ENCODE data around the gene TBPL1. TPM values are rescaled to one million over a fixed set of nuclear protein-coding genes. Genes with fewer than 3 reads are reported as not detected.
A peak's percentile ranks its signal among the peaks of the same experiment; 100 is the strongest.

TBPL1 gene
- polyA plus RNA-seq, 2 of the 4 experiments (the other 2 are of a cell fraction) = 22.4 to 41.1 TPM

DNA sequence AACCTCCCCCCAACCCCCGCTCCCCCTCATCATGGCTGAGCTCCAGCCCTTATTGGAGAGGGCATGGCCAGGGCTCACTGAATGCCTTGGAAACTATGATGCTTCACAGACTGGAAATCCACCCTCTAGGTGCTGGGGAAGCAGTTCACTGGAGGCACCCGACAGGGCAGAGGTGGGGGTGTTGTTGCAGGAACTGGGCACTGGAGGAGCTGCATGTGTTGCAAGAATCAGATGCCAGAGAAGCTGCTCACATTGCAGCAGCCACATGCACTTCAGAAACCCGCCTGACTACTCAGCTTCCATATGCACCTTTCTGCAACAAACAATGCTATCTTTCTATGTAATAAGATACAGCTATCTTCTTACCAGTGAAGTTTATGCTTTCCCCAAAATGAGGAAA lies 7.9 kb upstream of the TBPL1 start:
- WGBS (ENCODE audit: missing lambda C conversion rate) = 66% methylated on average over 3 of the region's 3 CpGs
- FAIRE-seq = no peak
- POLR2A ChIA-PET = no interaction called here
- Histone ChIP-seq H3K4me1 (no peaks in the 10 kb centered on the region), H3K4me3 (no peak overlapping the region), H3K9me3 (no peaks in the 10 kb centered on the region), H3K4me2 (no peak overlapping the region), H3K27ac (no peak overlapping the region)
- DNase-seq (ENCODE audit: low read depth in 1 of 2, low spot score in 1 of 2) = peak in 1 of 2 experiments; percentile 3
- TF ChIP-seq, protein P1, sequence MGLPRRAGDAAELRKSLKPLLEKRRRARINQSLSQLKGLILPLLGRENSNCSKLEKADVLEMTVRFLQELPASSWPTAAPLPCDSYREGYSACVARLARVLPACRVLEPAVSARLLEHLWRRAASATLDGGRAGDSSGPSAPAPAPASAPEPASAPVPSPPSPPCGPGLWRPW (IDR thresholded peaks at IDR 0.05) = no peak
- TF ChIP-seq BHLHE40 (IDR thresholded peaks at IDR 0.05; ENCODE audit: low read depth, low read length) = no peak
- TF ChIP-seq GATA3 (IDR thresholded peaks at IDR 0.05; ENCODE audit: borderline replicate concordance) = no peak
- TF ChIP-seq ESRRA (IDR thresholded peaks at IDR 0.05; ENCODE audit: borderline replicate concordance, low read length) = no peak
- no peak for TF ChIP-seq CHD2 (IDR thresholded peaks at IDR 0.05; ENCODE audit: low read length, partially characterized antibody)
- TF ChIP-seq, protein P2, sequence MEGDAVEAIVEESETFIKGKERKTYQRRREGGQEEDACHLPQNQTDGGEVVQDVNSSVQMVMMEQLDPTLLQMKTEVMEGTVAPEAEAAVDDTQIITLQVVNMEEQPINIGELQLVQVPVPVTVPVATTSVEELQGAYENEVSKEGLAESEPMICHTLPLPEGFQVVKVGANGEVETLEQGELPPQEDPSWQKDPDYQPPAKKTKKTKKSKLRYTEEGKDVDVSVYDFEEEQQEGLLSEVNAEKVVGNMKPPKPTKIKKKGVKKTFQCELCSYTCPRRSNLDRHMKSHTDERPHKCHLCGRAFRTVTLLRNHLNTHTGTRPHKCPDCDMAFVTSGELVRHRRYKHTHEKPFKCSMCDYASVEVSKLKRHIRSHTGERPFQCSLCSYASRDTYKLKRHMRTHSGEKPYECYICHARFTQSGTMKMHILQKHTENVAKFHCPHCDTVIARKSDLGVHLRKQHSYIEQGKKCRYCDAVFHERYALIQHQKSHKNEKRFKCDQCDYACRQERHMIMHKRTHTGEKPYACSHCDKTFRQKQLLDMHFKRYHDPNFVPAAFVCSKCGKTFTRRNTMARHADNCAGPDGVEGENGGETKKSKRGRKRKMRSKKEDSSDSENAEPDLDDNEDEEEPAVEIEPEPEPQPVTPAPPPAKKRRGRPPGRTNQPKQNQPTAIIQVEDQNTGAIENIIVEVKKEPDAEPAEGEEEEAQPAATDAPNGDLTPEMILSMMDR (IDR thresholded peaks at IDR 0.05) = no peak
- no peak for TF ChIP-seq CBX8 (IDR thresholded peaks at IDR 0.05)
- no peak for TF ChIP-seq NPAS2 (CRISPR knock-in tag; IDR thresholded peaks at IDR 0.05; ENCODE audit: borderline replicate concordance)
- TF ChIP-seq, protein P3, sequence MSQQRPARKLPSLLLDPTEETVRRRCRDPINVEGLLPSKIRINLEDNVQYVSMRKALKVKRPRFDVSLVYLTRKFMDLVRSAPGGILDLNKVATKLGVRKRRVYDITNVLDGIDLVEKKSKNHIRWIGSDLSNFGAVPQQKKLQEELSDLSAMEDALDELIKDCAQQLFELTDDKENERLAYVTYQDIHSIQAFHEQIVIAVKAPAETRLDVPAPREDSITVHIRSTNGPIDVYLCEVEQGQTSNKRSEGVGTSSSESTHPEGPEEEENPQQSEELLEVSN (IDR thresholded peaks at IDR 0.05; ENCODE audit: borderline replicate concordance, low read depth) = no peak
- TF ChIP-seq HOXB5 (CRISPR knock-in tag; IDR thresholded peaks at IDR 0.05) = no peak
- no peak for TF ChIP-seq POLR2A (IDR thresholded peaks at IDR 0.05; ENCODE audit: low read length)
- TF ChIP-seq CBX2 (IDR thresholded peaks at IDR 0.05; ENCODE audit: borderline replicate concordance, low read depth) = no peak
- no peak for TF ChIP-seq RNF2 (IDR thresholded peaks at IDR 0.05; ENCODE audit: borderline replicate concordance, low read depth)
- no peak for TF ChIP-seq EHF (CRISPR knock-in tag; IDR thresholded peaks at IDR 0.05)
- TF ChIP-seq HOXB13 (CRISPR knock-in tag; IDR thresholded peaks at IDR 0.05; ENCODE audit: low read depth) = no peak
- CTCF ChIA-PET = interaction anchor here (0.5 to 3.0 kb wide), 5 partner anchors 21 to 152 kb away, joined by 4 to 13 read pairs (median 5); no protein-coding TSS in a partner anchor
- ATAC-seq = peak; percentile 54 to 57; a peak in 3 of 6 replicates

DNA sequence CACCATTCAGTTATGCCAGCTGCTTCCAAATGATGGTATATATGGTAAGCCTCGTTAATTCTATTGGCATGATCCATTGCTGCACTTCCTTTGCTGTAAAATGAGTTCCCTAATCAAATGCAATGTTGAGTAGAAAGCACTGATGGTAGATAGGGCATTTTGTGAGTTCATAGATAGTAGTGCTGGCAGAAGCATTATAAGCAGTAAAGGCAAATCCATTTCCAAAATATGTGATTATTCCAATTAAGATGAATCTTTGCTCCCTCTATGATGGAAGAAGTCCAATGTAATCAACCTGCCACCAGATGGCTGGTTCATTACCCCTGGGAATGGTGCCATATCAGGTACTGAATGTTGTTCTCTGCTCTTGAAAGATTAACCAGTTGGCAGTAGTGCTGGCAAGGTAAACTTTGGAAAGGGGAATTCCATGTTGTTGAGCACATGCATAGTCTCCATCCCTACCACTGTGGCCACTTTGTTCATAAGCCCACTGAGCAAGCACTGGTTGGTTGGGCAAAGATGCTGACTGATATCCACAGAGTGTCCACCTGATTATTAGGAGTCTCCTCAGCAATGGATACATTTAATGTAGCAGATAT lies 5.6 kb upstream of the TBPL1 start:
- TF ChIP-seq, protein P2 (IDR thresholded peaks at IDR 0.05) = no peak
- no peak for TF ChIP-seq FOSB (CRISPR knock-in tag; IDR thresholded peaks at IDR 0.05)
- no peak for TF ChIP-seq TFCP2L1 (CRISPR knock-in tag; IDR thresholded peaks at IDR 0.05)
- TF ChIP-seq CHD4 (IDR thresholded peaks at IDR 0.05; ENCODE audit: borderline replicate concordance) = no peak
- TF ChIP-seq HOXA7 (CRISPR knock-in tag; IDR thresholded peaks at IDR 0.05) = no peak
- TF ChIP-seq, protein P4, sequence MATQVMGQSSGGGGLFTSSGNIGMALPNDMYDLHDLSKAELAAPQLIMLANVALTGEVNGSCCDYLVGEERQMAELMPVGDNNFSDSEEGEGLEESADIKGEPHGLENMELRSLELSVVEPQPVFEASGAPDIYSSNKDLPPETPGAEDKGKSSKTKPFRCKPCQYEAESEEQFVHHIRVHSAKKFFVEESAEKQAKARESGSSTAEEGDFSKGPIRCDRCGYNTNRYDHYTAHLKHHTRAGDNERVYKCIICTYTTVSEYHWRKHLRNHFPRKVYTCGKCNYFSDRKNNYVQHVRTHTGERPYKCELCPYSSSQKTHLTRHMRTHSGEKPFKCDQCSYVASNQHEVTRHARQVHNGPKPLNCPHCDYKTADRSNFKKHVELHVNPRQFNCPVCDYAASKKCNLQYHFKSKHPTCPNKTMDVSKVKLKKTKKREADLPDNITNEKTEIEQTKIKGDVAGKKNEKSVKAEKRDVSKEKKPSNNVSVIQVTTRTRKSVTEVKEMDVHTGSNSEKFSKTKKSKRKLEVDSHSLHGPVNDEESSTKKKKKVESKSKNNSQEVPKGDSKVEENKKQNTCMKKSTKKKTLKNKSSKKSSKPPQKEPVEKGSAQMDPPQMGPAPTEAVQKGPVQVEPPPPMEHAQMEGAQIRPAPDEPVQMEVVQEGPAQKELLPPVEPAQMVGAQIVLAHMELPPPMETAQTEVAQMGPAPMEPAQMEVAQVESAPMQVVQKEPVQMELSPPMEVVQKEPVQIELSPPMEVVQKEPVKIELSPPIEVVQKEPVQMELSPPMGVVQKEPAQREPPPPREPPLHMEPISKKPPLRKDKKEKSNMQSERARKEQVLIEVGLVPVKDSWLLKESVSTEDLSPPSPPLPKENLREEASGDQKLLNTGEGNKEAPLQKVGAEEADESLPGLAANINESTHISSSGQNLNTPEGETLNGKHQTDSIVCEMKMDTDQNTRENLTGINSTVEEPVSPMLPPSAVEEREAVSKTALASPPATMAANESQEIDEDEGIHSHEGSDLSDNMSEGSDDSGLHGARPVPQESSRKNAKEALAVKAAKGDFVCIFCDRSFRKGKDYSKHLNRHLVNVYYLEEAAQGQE (IDR thresholded peaks at IDR 0.05) = no peak
- TF ChIP-seq, protein P5, sequence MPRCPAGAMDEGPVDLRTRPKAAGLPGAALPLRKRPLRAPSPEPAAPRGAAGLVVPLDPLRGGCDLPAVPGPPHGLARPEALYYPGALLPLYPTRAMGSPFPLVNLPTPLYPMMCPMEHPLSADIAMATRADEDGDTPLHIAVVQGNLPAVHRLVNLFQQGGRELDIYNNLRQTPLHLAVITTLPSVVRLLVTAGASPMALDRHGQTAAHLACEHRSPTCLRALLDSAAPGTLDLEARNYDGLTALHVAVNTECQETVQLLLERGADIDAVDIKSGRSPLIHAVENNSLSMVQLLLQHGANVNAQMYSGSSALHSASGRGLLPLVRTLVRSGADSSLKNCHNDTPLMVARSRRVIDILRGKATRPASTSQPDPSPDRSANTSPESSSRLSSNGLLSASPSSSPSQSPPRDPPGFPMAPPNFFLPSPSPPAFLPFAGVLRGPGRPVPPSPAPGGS (IDR thresholded peaks at IDR 0.05) = no peak
- no peak for TF ChIP-seq KDM1A (IDR thresholded peaks at IDR 0.05; ENCODE audit: low read depth)
- TF ChIP-seq BHLHE40 (IDR thresholded peaks at IDR 0.05; ENCODE audit: low read depth, low read length) = no peak
- TF ChIP-seq CEBPB (IDR thresholded peaks at IDR 0.05) = no peak
- no peak for TF ChIP-seq RAD21 (conservative IDR thresholded peaks at IDR 0.05 in 1 of 2, IDR thresholded peaks at IDR 0.05 in 1 of 2)
- TF ChIP-seq, protein P6, sequence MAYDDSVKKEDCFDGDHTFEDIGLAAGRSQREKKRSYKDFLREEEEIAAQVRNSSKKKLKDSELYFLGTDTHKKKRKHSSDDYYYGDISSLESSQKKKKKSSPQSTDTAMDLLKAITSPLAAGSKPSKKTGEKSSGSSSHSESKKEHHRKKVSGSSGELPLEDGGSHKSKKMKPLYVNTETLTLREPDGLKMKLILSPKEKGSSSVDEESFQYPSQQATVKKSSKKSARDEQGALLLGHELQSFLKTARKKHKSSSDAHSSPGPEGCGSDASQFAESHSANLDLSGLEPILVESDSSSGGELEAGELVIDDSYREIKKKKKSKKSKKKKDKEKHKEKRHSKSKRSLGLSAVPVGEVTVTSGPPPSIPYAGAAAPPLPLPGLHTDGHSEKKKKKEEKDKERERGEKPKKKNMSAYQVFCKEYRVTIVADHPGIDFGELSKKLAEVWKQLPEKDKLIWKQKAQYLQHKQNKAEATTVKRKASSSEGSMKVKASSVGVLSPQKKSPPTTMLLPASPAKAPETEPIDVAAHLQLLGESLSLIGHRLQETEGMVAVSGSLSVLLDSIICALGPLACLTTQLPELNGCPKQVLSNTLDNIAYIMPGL (CRISPR knock-in tag; IDR thresholded peaks at IDR 0.05; ENCODE audit: borderline replicate concordance) = no peak
- Histone ChIP-seq H3K4me2 (no peak overlapping the region), H3K4me1 (peaks cover 7% of the 10 kb centered on the region), H3K4me3 (no peak overlapping the region), H3K9me3 (no peaks in the 10 kb centered on the region), H3K27ac (no peak overlapping the region)
- no peak for DNase-seq (ENCODE audit: low read depth in 1 of 2, low spot score in 1 of 2)
- no peak for ATAC-seq
- FAIRE-seq = no peak
- 0% methylated on average over 1 of the region's 1 CpG for WGBS (ENCODE audit: missing lambda C conversion rate)
- ChIA-PET CTCF (interaction anchor here (1.3 to 2.4 kb wide), 2 partner anchors 23 to 149 kb away, joined by 6 to 11 read pairs; no protein-coding TSS in a partner anchor), POLR2A (no interaction called here)
